Measurements from ENCODE around the gene CDKAL1.
"Not testable (repeated sequence)": the region's sequence is repeated elsewhere in the genome, so short reads cannot be mapped to it uniquely, and the experiment has no call there.

Gene CDKAL1

GRCh38 chr6:21049148-21049547, 514.9 kb downstream of the CDKAL1 start:
- Histone ChIP-seq H3K27ac (ENCODE audit: low read length) (no peak overlapping the region), H3K4me1 (ENCODE audit: control insufficient read depth, insufficient read depth, low read length) (no peaks in the 10 kb centered on the region), H3K36me3 (ENCODE audit: control insufficient read depth, insufficient read depth, low read length) (no peaks in the 10 kb centered on the region), H3K9me3 (ENCODE audit: control insufficient read depth, insufficient read depth, low read length) (no peaks in the 10 kb centered on the region), H3K27me3 (ENCODE audit: control insufficient read depth, insufficient read depth, low read length) (no peaks in the 10 kb centered on the region), H3K4me3 (ENCODE audit: low read length) (no peak overlapping the region)
- no peak for DNase-seq (ENCODE audit: low read depth, low spot score)

DNA sequence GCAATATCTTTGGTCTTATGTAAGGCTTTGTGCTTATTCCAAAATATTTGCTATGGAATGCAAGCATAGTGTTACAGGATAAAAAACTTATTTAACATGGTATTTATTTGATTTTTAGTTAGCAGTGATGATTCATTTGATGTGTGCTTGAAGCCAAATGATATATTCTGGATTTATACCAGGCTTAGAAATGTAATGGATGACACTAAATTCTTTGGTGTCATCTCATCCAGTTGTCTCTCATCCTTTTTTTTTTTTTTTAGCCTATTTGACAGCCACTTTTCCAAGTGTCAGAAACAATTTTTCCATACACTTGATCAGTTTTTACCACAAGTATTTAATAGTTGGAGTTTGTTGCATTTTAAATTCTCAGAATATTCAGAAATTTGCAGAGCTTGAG, 515.3 kb downstream of the CDKAL1 start:
- no peak overlapping the region for H3K4me3 ChIP-seq (ENCODE audit: low read length)
- no peaks in the 10 kb centered on the region for H3K9me3 ChIP-seq (ENCODE audit: control insufficient read depth, insufficient read depth, low read length)
- no peaks in the 10 kb centered on the region for H3K27me3 ChIP-seq (ENCODE audit: control insufficient read depth, insufficient read depth, low read length)
- no peaks in the 10 kb centered on the region for H3K4me1 ChIP-seq (ENCODE audit: control insufficient read depth, insufficient read depth, low read length)
- no peak for DNase-seq (ENCODE audit: low read depth, low spot score)
- H3K36me3 ChIP-seq (ENCODE audit: control insufficient read depth, insufficient read depth, low read length), result no peaks in the 10 kb centered on the region
- no peak overlapping the region for H3K27ac ChIP-seq (ENCODE audit: low read length)

GRCh38 chr6:21050935-21051334, 516.7 kb downstream of the CDKAL1 start:
- no CpG with 5 or more reads among the region's 2 CpGs for whole genome bisulfite sequencing (ENCODE audit: insufficient coverage, insufficient read length)
- no peak for DNase-seq (ENCODE audit: low read depth, low spot score)
- H3K27ac ChIP-seq (ENCODE audit: low read length), result no peak overlapping the region
- no peak overlapping the region for H3K4me3 ChIP-seq (ENCODE audit: low read length)
- no peaks in the 10 kb centered on the region for H3K27me3 ChIP-seq (ENCODE audit: control insufficient read depth, insufficient read depth, low read length)
- H3K4me1 ChIP-seq (ENCODE audit: control insufficient read depth, insufficient read depth, low read length), result no peaks in the 10 kb centered on the region
- H3K9me3 ChIP-seq (ENCODE audit: control insufficient read depth, insufficient read depth, low read length), result no peaks in the 10 kb centered on the region
- no peaks in the 10 kb centered on the region for H3K36me3 ChIP-seq (ENCODE audit: control insufficient read depth, insufficient read depth, low read length)

GRCh38 chr6:21051777-21052176, 517.5 kb downstream of the CDKAL1 start:
- H3K27ac ChIP-seq (ENCODE audit: low read length), result no peak overlapping the region
- DNase-seq (ENCODE audit: low read depth, low spot score), result no peak
- H3K9me3 ChIP-seq (ENCODE audit: control insufficient read depth, insufficient read depth, low read length), result no peaks in the 10 kb centered on the region
- H3K27me3 ChIP-seq (ENCODE audit: control insufficient read depth, insufficient read depth, low read length), result no peaks in the 10 kb centered on the region
- H3K36me3 ChIP-seq (ENCODE audit: control insufficient read depth, insufficient read depth, low read length), result no peaks in the 10 kb centered on the region
- no peaks in the 10 kb centered on the region for H3K4me1 ChIP-seq (ENCODE audit: control insufficient read depth, insufficient read depth, low read length)
- no peak overlapping the region for H3K4me3 ChIP-seq (ENCODE audit: low read length)

GRCh38 chr6:21053612-21054011, 519.4 kb downstream of the CDKAL1 start:
- Histone ChIP-seq H3K4me3 (ENCODE audit: low read length) (no peak overlapping the region), H3K27me3 (ENCODE audit: control insufficient read depth, insufficient read depth, low read length) (no peaks in the 10 kb centered on the region), H3K27ac (ENCODE audit: low read length) (no peak overlapping the region), H3K9me3 (ENCODE audit: control insufficient read depth, insufficient read depth, low read length) (no peaks in the 10 kb centered on the region), H3K36me3 (ENCODE audit: control insufficient read depth, insufficient read depth, low read length) (no peaks in the 10 kb centered on the region), H3K4me1 (ENCODE audit: control insufficient read depth, insufficient read depth, low read length) (no peaks in the 10 kb centered on the region)
- no CpG with 5 or more reads among the region's 4 CpGs for WGBS (ENCODE audit: insufficient coverage, insufficient read length)
- no peak for DNase-seq (ENCODE audit: low read depth, low spot score)

DNA sequence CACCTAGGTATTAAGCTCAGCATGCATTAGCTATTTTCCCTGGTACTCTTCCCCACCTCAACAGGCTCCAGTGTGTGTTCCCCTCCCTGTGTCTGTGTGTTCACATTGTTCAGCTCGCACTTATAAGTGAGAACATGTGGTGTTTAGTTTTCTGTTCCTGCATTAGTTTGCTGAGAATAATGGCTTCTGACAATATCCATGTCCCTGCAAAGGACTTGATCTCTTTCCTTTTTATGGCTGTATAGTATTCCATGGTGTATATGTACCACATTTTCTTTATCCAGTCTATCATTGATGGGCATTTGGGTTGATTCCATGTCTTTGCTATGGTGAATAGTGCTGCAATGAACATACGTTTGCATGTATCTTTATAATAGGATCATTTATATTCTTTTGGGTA, 521.2 kb downstream of the CDKAL1 start:
- not testable (repeated sequence) for H3K36me3 ChIP-seq (ENCODE audit: control insufficient read depth, insufficient read depth, low read length); H3K27me3 ChIP-seq (ENCODE audit: control insufficient read depth, insufficient read depth, low read length); H3K4me3 ChIP-seq (ENCODE audit: low read length); DNase-seq (ENCODE audit: low read depth, low spot score); H3K27ac ChIP-seq (ENCODE audit: low read length); H3K4me1 ChIP-seq (ENCODE audit: control insufficient read depth, insufficient read depth, low read length); H3K9me3 ChIP-seq (ENCODE audit: control insufficient read depth, insufficient read depth, low read length)
- WGBS (ENCODE audit: insufficient coverage, insufficient read length), result no CpG with 5 or more reads among the region's 2 CpGs

- DNase-seq (ENCODE audit: low read depth, low spot score), result no peak
- Histone ChIP-seq H3K36me3 (ENCODE audit: control insufficient read depth, insufficient read depth, low read length) (no peaks in the 10 kb centered on the region), H3K4me1 (ENCODE audit: control insufficient read depth, insufficient read depth, low read length) (no peaks in the 10 kb centered on the region), H3K4me3 (ENCODE audit: low read length) (no peak overlapping the region), H3K27me3 (ENCODE audit: control insufficient read depth, insufficient read depth, low read length) (no peaks in the 10 kb centered on the region), H3K27ac (ENCODE audit: low read length) (no peak overlapping the region), H3K9me3 (ENCODE audit: control insufficient read depth, insufficient read depth, low read length) (no peaks in the 10 kb centered on the region)
These were observed 527.6 kb downstream of the CDKAL1 start for GRCh38 chr6:21061892-21062291.

DNA sequence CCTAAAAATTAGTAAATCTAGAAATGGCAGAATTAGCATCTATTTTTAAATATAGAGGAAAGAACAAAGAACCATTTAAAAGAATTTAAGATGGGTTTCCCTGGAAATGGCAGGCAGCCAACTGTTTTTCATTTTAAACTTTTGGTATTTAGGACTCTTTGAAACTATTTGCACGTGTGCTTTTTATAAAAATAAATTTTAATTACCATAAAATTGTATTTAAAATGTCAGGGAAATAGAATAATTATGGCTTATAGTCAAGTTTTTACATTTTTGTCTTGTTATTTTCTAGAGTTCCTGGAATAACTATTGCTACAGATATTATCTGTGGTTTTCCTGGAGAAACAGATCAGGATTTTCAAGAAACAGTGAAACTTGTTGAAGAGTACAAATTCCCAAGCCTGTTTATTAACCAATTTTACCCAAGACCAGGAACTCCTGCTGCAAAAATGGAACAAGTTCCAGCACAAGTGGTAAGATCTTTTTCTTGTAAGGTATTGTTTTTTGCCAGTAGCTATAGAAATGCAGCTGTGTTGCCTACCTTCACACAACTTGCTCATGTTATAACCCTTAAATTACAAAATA, 530.6 kb downstream of the CDKAL1 start:
- H3K4me3 ChIP-seq (ENCODE audit: low read length), result no peak overlapping the region
- no peaks in the 10 kb centered on the region for H3K36me3 ChIP-seq (ENCODE audit: control insufficient read depth, insufficient read depth, low read length)
- no peaks in the 10 kb centered on the region for H3K9me3 ChIP-seq (ENCODE audit: control insufficient read depth, insufficient read depth, low read length)
- H3K27me3 ChIP-seq (ENCODE audit: control insufficient read depth, insufficient read depth, low read length), result no peaks in the 10 kb centered on the region
- DNase-seq (ENCODE audit: low read depth, low spot score), result no peak
- H3K4me1 ChIP-seq (ENCODE audit: control insufficient read depth, insufficient read depth, low read length), result no peaks in the 10 kb centered on the region
- H3K27ac ChIP-seq (ENCODE audit: low read length), result no peak overlapping the region
- no CpG with 5 or more reads among the region's 1 CpG for WGBS (ENCODE audit: insufficient coverage, insufficient read length)

DNA sequence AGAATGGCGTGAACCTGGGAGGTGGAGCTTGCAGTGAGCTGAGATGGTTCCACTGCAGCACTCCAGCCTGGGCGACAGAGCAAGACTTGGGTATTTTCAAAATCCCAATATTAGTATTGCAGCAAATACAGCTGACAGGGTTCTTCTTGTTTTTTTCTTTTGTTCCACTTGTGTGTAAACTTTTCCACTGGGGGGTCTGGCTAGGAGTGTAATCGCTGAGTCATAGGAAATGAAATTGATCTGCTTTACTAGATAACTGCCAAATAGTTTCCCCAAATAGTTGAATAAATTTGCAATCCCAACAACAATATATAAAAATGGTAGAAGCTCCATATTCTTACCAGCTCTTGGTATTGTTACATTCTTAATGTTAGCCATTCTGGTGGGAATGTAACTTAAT, 533.3 kb downstream of the CDKAL1 start:
- Histone ChIP-seq H3K27ac (ENCODE audit: low read length) (no peak overlapping the region), H3K9me3 (ENCODE audit: control insufficient read depth, insufficient read depth, low read length) (no peaks in the 10 kb centered on the region), H3K4me3 (ENCODE audit: low read length) (no peak overlapping the region), H3K4me1 (ENCODE audit: control insufficient read depth, insufficient read depth, low read length) (no peaks in the 10 kb centered on the region), H3K36me3 (ENCODE audit: control insufficient read depth, insufficient read depth, low read length) (no peaks in the 10 kb centered on the region), H3K27me3 (ENCODE audit: control insufficient read depth, insufficient read depth, low read length) (no peaks in the 10 kb centered on the region)
- DNase-seq (ENCODE audit: low read depth, low spot score), result no peak
- WGBS (ENCODE audit: insufficient coverage, insufficient read length), result no CpG with 5 or more reads among the region's 3 CpGs

GRCh38 chr6:21070620-21071019, 536.4 kb downstream of the CDKAL1 start:
- Histone ChIP-seq H3K9me3 (ENCODE audit: control insufficient read depth, insufficient read depth, low read length) (no peaks in the 10 kb centered on the region), H3K4me1 (ENCODE audit: control insufficient read depth, insufficient read depth, low read length) (no peaks in the 10 kb centered on the region), H3K27me3 (ENCODE audit: control insufficient read depth, insufficient read depth, low read length) (no peaks in the 10 kb centered on the region), H3K27ac (ENCODE audit: low read length) (no peak overlapping the region), H3K4me3 (ENCODE audit: low read length) (no peak overlapping the region), H3K36me3 (ENCODE audit: control insufficient read depth, insufficient read depth, low read length) (no peaks in the 10 kb centered on the region)
- DNase-seq (ENCODE audit: low read depth, low spot score), result no peak
- no CpG with 5 or more reads among the region's 2 CpGs for WGBS (ENCODE audit: insufficient coverage, insufficient read length)

- Histone ChIP-seq H3K27me3 (ENCODE audit: control insufficient read depth, insufficient read depth, low read length) (no peaks in the 10 kb centered on the region), H3K9me3 (ENCODE audit: control insufficient read depth, insufficient read depth, low read length) (no peaks in the 10 kb centered on the region), H3K36me3 (ENCODE audit: control insufficient read depth, insufficient read depth, low read length) (no peaks in the 10 kb centered on the region), H3K27ac (ENCODE audit: low read length) (no peak overlapping the region), H3K4me3 (ENCODE audit: low read length) (no peak overlapping the region), H3K4me1 (ENCODE audit: control insufficient read depth, insufficient read depth, low read length) (no peaks in the 10 kb centered on the region)
- DNase-seq (ENCODE audit: low read depth, low spot score), result no peak
- WGBS (ENCODE audit: insufficient coverage, insufficient read length), result no CpG with 5 or more reads among the region's 8 CpGs
These were observed 537.7 kb downstream of the CDKAL1 start for GRCh38 chr6:21071780-21072468.

All from iPS DF 6.9 (cell line).